ENCODE data around the gene DOCK11.

DOCK11 gene

GRCh38 chrX:118694638-118695037, 199.0 kb downstream of the DOCK11 start (continued):
- TF ChIP-seq ZNF664 (tag by site-specific recombination; IDR thresholded peaks at IDR 0.05) = no peak

- TF ChIP-seq ZNF768 (tag by site-specific recombination; IDR thresholded peaks at IDR 0.05) (no peak), YY1 (tag by site-specific recombination; IDR thresholded peaks at IDR 0.05) (no peak), OSR2 (tag by site-specific recombination; IDR thresholded peaks at IDR 0.05) (no peak), ZSCAN5A (tag by site-specific recombination; IDR thresholded peaks at IDR 0.05) (no peak), GFI1B (tag by site-specific recombination; IDR thresholded peaks at IDR 0.05) (no peak), ZNF121 (tag by site-specific recombination; IDR thresholded peaks at IDR 0.05) (no peak)
- H3K27ac ChIP-seq (ENCODE audit: extremely low read depth, low read depth, low read length) = no peak overlapping the region
- no peaks in the 10 kb centered on the region for H3K9me3 ChIP-seq (ENCODE audit: control insufficient read depth, insufficient read depth, low read depth, low read length)
- ChIA-PET POLR2A (no interaction called here), CTCF (no interaction called here)
- no peak overlapping the region for H3K4me3 ChIP-seq (ENCODE audit: low read depth, low read length)
- no peaks in the 10 kb centered on the region for H3K4me1 ChIP-seq (ENCODE audit: control insufficient read depth, insufficient read depth, low read length)
- no peaks in the 10 kb centered on the region for H3K36me3 ChIP-seq (ENCODE audit: control insufficient read depth in 2 of 2, insufficient read depth in 1 of 2, low read length in 2 of 2)
Measured at GRCh38 chrX:118698516-118699170, 203.0 kb downstream of the DOCK11 start.

- Histone ChIP-seq H3K9me3 (ENCODE audit: control insufficient read depth, insufficient read depth, low read depth, low read length) (no peaks in the 10 kb centered on the region), H3K4me3 (ENCODE audit: low read depth, low read length) (no peak overlapping the region), H3K27ac (ENCODE audit: extremely low read depth, low read depth, low read length) (no peak overlapping the region), H3K36me3 (ENCODE audit: control insufficient read depth in 2 of 2, insufficient read depth in 1 of 2, low read length in 2 of 2) (no peaks in the 10 kb centered on the region), H3K4me1 (ENCODE audit: control insufficient read depth, insufficient read depth, low read length) (no peaks in the 10 kb centered on the region)
- POLR2A ChIA-PET = no interaction called here
- CTCF ChIA-PET = no interaction called here
- TF ChIP-seq ZNF529 (tag by site-specific recombination; IDR thresholded peaks at IDR 0.05; ENCODE audit: insufficient replicate concordance) = no peak
- no peak for TF ChIP-seq ZNF223 (tag by site-specific recombination; IDR thresholded peaks at IDR 0.05)
- no peak for TF ChIP-seq ZBTB8A (tag by site-specific recombination; IDR thresholded peaks at IDR 0.05)
- no peak for TF ChIP-seq ZNF426 (tag by site-specific recombination; IDR thresholded peaks at IDR 0.05)
- TF ChIP-seq ZNF624 (tag by site-specific recombination; IDR thresholded peaks at IDR 0.05) = no peak
- no peak for TF ChIP-seq ZFP69B (tag by site-specific recombination; IDR thresholded peaks at IDR 0.05)
- TF ChIP-seq ZNF449 (tag by site-specific recombination; IDR thresholded peaks at IDR 0.05) = no peak
- no peak for TF ChIP-seq ZNF280C (tag by site-specific recombination; IDR thresholded peaks at IDR 0.05)
- no peak for TF ChIP-seq ZNF544 (tag by site-specific recombination; IDR thresholded peaks at IDR 0.05)
- TF ChIP-seq ZBTB26 (tag by site-specific recombination; optimal IDR thresholded peaks at IDR 0.05) = no peak
- TF ChIP-seq ZNF121 (tag by site-specific recombination; IDR thresholded peaks at IDR 0.05) = no peak
- no peak for TF ChIP-seq ZNF843 (tag by site-specific recombination; IDR thresholded peaks at IDR 0.05)
- no peak for TF ChIP-seq ZBTB11 (tag by site-specific recombination; conservative IDR thresholded peaks at IDR 0.05; ENCODE audit: low read depth)
- no peak for TF ChIP-seq ZNF18 (tag by site-specific recombination; IDR thresholded peaks at IDR 0.05)
Measured at GRCh38 chrX:118702741-118703140, 207.1 kb downstream of the DOCK11 start.

All from HEK293 (cell line).